ENCODE measurements around the gene TRIP12.
A peak's percentile ranks its signal among the peaks of the same experiment; 100 is the strongest.
"Not testable (repeated sequence)": the region's sequence is repeated elsewhere in the genome, so short reads cannot be mapped to it uniquely, and the experiment has no call there.

Gene TRIP12

GRCh38 chr2:229917793-229918192 lies 4.0 kb downstream of the TRIP12 start:
- DNase-seq = no peak

GRCh38 chr2:229914171-229914570 lies 7.6 kb downstream of the TRIP12 start:
- DNase-seq = no peak

DNA sequence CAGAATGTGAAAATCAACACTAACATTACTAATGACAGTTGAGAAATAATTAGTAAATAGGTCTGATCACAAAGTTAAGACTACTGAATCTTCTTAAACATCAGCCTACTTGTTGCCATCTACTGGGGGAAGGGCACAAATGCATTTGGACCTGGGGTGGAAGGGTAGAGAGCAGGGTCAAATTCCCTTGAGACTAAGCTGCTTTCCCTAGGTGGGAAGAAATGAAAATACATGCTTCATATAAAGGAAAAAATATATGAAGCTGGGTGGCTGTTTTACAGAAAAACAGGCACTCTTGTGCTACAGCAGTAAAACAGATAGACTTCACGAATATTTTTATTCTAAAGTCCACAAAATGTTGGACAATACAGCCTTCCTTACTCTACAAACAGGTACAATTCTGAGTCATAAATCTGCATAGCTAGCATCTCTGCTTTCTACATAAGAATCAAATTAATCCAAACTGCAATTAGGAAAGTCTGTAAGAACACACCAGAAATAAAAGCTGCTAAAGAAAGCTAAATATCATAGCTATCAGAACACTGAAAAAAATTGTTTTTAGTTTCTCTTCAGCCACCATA lies 10.9 kb downstream of the TRIP12 start:
- DNase-seq = peak; percentile 13

DNA sequence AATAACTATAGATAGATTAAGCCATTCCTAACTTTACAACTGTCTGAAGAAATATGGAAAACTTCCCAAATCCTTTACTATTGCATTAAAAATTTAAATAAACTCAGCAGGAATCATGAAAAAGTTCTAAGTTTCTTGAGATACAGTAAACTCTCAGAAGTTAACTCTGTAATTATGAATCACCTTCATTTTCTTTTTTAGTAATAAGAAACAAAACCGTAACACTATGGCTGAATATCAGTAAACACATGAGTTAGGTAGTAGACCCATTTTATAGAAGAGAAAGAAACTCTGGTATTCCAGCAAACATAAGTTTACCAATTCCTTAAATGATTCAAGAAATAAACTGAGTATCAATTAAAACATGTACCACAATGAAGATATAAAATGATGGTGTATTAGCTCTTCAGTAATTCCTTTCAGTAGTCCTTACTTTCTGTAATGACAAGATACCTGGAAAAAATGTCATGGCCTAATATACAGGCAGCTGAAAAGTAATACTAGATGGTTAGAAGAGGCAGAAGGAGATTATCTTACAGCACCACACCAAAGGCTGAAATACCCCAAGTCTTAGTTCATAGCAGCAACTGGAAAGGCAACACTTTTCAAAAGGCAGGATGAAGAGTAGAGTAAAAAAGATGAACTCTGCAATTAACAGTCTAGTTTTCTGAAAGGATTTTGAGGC lies 11.5 kb downstream of the TRIP12 start:
- no peak for DNase-seq

- no peak for DNase-seq
Observed at GRCh38 chr2:229909090-229909489, 12.7 kb downstream of the TRIP12 start.

DNA sequence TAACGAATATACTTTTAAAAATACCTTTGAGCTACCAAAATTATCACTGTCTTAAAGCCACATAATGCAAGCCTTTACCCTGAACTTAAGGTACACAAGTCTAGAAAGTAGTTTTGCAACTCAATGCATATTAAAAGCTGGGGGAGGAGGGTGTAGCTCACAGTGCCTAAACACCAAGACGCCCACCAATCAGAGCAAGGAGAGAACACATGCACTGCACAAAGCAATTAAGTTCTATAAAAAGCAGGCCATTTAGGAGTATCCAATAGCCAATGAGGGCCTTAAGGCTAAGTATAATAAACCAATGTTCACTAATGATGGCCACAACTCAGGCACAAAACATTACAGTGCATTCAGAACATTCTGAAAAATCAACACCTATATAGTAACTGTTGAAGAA lies 16.2 kb downstream of the TRIP12 start:
- no peak for DNase-seq

DNA sequence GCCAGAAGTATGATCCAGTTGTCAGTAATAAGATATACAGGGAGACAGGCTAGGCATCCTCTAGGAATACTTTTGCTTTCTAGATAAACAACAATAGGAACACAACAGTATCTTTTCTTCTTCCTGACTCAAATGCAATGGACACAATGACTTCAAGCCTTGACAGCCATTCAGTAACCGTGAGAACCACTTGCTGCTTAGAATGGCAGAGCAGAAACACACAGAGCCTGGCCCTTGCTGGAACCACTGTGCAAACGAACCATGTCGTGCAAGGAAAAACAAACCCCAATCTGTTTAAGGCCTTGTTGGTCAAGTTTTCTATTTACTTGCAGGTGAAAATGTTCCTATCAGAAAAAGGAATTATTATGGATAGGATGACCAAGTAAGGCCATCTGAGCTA lies 18.8 kb downstream of the TRIP12 start:
- no peak for DNase-seq

DNA sequence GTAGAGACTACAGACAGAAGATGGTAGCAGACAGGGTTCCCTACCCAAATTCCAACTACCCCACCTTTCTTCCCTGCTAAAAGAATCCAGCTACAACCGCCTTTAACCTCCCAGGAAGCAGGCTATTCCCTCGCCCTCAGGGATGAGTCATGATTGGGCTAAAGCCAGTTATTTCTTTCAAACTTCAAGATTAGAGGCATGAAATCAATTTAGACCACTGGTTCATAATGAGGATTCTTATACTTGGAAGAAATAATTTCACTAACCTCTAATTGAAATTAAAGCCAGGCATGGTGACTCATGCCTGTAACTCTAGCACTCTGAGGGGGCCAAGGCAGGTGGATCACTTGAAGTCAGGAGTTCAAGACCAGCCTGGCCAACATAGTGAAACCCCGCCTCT lies 20.0 kb downstream of the TRIP12 start:
- no peak for DNase-seq

GRCh38 chr2:229900514-229900913 lies 21.3 kb downstream of the TRIP12 start:
- DNase-seq = not testable (repeated sequence)

DNA sequence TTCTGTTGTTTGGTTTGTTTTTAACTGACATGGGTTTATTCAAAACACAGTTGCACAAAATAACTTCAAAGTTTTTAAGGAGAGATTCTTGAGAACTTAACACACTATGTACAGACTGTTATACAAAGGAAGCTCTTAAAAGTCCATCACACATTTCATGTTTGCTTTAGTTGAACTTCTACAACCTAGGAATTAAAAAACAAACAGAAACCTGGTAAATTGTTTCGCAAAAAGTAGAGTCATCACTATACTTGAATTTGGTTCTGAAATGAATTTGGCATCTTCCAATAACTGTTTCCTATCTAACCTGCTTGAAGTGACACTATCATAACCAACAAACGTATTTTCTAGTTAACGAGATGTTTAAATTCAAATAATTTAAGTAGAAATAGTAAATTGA lies 21.8 kb downstream of the TRIP12 start:
- no peak for DNase-seq

DNA sequence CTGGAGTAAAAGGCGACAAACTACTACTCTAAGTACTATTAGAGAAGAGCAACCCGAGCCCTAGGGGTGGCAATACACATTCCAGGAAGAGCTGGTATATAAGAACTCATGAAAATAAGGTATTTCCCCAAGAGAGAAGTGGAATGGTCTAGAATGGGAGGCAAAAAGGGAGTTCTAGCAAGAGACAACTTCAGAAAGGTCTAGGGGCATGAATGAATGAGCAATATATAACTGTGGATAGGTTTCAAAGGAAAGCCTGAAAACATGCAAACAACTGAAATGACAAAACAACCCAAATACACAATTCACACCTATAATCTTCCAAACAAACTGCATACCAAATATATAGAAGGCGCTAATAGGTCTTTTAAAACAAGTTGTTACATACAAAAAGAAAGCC lies 22.2 kb downstream of the TRIP12 start:
- DNase-seq = no peak

DNA sequence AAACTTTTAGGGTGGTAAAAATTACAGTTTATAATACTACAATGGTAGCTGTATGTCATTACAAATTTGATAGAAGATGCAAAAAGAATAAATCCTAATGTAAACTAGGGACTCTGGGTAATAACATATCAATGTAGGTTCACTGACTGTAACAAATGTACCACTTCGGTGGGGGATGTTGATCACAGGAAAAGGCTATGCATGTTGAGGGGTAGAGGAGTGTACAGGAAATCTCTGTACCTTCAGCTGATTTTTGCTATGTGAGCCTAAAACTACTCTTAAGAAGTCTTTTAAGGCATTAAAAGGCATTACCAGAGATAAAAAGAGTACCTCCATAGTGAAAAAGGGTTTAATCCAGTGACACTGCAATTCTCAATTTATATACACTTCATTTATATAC lies 25.0 kb downstream of the TRIP12 start:
- DNase-seq = no peak

GRCh38 chr2:229889023-229889422 lies 32.8 kb downstream of the TRIP12 start:
- DNase-seq = no peak

DNA sequence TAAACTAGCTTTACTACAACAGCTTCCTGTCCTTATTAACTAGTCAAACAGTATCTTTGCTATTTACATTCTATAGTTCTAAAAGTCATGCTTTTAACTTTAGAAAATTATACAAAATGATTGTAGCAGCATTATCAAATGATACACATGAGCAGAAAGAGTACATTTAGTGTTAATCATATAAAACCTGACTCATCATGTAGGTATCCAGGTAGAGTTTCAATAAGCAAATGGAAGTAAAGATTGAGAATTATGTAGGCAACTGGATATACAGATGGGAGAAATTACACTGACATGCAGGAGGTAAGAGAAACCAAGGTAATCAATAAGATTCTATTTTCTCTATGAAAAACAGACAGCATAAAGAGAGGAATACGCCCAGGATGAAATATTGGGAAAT lies 33.8 kb downstream of the TRIP12 start:
- DNase-seq = no peak

- DNase-seq = no peak
Observed at GRCh38 chr2:229887441-229887840, 34.4 kb downstream of the TRIP12 start.

DNA sequence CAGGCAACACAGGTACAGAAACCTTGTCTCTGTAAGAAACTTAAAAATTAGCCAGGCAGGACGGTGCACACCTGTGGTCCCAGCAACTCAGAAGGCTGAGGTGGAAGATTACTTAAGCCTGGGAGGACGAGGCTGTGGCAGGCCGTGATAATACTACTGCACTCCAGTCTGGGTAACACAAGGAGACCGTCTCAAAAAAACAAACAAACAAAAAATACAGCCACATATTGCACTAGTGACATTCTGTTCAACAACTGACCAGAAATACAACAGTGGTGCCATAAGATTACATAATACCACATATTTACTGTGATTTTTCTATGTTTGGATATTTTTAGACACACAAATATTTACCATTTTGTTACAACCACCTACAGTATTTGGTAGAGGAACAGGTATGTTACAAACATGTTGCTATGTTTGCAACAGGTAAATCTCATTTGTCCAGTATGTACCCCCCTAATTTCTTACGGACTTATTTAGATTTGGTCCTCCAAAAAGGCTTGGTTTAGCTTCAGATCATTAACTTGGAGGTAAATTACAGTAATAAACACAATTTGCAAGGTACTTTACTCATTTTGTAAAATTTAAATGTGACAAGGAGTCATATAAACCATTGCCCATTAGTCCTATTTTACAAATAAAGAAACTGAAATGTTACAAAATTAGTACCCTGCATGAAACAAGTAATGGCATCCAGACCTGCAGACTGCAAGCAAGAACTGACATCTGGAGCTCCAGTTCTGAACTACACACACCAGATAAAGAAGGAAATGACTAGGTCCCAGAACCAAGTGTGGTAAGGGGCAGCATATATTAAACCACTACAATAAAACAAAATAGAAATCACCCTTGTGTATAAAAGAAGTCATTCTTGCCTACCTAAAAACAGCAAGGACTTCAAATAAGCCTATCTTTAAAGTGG lies 36.8 kb downstream of the TRIP12 start:
- DNase-seq = no peak

DNA sequence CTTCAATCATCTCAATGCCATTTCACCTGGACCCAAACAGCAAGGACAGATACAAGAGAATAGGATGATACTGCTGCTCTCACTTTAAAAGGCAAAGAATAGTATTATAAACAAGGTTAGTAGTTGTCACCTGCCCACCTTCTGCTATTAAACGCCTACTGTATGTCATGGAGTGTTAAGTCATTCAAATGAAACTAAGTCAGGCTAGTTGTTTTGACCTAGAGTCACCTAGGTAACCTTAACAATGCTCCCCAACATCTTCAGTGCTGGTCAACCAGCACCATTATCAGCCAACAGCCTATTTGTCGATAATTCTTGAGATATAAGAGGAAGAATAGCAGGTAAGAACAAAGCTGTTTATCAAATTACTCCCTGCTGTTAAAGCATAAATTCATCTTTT lies 39.2 kb downstream of the TRIP12 start:
- DNase-seq = no peak

GRCh38 chr2:229880892-229881586 lies 40.8 kb downstream of the TRIP12 start:
- DNase-seq = no peak

DNA sequence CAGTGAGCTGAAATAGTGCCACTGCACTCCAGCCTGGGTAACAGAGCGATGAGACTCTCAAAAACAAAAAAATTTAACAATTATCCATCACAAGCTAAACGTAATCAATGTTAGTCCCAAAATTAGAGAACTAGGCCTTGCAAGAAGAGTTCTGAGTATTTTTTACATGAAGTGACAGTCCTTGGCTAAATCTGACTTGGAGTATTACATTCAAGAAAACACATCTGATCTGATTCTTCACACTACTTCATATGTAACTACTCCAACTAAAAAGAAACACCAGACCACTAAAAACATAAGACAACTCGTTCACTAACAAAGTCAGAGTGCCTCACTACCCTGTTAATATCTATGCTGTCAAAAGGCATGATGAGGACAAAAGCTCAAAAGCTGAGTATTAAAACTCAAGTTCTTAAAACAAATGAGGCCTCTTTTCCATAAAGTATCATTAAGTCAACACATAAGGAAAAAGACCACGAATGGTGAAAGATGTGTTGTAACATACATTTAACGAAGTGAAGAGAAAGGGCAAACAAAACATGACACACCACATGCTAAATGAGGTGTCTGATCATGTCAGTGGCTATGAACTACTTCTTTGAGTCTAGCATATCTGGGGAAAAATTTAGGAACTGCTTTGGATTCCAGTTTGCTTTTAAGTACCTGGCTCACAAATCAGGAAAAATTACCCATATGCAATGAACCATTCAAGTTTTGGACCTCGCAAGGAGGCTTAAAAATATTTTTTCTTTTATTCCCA lies 42.4 kb downstream of the TRIP12 start:
- DNase-seq = no peak

GRCh38 chr2:229875549-229875948 lies 46.3 kb downstream of the TRIP12 start:
- no peak for DNase-seq

- DNase-seq = no peak
Observed at GRCh38 chr2:229874647-229875046, 47.2 kb downstream of the TRIP12 start.

DNA sequence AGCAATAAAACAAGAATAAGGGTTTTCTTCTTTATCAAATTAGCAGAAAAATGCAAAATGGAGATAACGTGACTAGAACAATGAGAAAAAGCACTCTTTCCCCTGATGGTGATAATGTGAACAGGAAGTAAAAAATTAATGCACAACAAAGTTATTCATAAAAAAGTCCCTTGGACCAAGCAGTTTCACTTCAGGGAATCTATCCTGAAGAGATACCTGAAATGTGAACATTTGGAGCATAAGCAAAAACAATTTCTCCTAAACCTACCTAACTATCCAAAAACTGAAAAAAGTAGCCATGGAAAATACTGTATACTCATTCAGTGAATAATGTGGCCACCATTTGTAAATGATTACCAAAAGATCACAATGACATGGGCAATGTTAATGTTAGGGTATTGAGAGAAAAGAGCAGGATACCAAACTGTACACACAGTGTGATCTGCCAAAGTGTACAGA lies 48.7 kb downstream of the TRIP12 start:
- DNase-seq = no peak
